Measurements from ENCODE around the gene NSUN6.
"Not testable (repeated sequence)": the region's sequence is repeated elsewhere in the genome, so short reads cannot be mapped to it uniquely, and the experiment has no call there.

Gene NSUN6

DNA sequence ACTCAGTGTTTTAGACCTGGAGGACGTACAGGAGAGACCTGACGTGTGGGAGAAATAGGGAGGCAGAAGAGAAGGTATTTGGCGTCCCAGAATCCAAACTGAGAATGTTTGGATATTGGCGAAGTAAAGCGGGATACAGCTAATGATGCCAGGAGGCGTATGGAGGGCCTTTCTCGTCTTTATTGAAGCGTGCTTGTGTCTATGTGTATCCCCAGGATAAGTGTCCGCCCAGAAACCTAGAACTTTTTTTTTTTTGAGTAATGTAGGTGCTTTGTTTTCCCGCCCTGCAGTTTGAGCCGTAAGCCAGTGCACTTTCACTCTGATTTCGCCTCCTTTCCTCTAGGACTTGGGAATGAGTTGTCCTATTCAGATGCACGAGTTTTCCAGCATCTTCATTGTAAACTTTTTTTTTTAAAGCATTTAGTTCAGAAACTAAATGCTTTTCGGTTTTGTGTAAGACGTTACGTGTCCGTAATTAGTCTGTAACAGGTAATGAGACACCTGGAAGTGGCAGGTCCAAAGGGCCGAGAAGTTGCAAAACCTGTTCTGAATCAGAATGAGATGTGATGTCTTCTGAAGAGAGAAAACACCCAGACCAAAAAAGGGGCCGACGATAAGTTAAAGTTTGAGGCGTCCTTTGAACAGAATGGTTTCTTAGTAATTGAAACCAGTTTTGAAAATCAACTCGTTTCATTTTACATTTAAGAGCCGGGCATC, 8.6 kb upstream of the NSUN6 start:
- peak; percentile 61 for DNase-seq (ENCODE audit: low spot score)

DNA sequence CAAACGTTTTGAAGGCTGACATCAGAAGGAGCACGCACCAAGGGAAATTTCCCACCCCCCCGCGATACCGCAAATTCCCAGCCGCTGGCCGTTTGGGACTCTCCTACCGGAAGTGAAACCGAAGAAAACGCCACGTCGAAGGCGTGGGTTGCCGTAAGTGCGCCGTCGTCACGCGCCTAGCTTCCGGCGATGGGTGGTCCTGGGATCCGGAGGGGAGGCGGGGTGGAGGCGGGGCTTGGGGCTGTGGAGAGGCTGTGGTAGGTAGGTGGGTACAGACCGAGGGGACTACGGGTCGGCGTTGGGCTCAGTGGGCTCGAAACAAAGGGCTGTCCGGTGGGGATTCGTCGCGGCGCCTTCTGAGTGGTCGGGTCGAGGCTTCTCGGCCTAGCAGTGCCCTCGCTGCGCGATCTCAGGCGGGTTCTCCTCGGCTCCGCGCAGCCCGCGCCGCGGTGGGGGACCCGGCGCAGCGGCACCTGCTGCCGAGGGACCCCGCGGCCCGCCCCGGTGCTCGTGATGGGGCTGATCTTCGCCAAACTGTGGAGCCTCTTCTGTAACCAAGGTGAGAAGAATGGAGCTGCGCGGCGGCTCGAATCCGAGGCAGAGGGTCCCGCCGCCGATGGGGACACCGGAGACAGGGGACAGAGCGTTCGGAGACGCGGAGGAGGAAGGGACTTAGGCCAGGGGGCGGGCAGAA, 7.9 kb upstream of the NSUN6 start, which contains the start of gene ARL5B:
ARL5B (plus strand) TSS at position 307 of the 694 bp plus-strand sequence; CDS start at position 514, 207 bp downstream.
- peak; percentile 91 for DNase-seq (ENCODE audit: low spot score)

DNA sequence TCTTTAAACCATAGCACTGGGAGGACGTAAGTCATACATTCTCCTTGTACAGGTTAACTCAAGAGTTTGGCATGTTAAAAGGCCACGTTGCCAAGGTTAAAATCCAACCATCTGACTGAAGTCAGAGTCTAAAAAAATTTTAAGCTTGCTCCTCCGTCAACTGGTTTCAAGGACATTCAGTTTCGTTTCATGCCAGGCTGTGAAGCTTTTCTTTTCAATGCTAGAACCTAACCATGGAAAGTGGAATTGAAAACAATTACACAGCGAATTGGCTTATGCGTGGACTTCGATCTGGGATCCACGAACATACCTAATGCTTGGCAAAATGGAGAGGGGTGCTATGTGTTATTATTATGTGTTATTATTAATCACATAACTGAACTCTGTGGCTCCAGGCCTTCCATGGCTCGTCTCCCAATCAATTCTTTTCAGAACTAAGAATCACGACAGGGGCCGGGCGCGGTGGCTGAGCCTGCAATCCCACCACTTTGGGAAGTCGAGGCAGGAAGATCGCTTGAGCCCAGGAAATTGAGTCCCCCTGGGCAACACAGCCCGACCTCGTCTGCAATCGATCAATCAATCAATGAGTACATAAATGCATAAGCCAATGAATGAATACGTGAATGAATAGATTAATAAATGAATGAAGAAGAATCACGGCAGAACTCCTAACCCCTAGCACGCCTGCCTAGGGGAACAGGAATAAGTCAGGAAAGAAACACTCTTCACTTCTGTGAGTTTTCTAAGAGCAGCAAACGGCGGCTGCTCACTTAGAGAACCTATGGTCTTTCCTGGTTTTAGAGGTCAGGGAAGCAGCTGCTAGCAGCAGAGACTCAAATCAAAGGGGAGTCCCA, 7.1 kb upstream of the NSUN6 start:
- no peak for DNase-seq (ENCODE audit: low spot score)

DNA sequence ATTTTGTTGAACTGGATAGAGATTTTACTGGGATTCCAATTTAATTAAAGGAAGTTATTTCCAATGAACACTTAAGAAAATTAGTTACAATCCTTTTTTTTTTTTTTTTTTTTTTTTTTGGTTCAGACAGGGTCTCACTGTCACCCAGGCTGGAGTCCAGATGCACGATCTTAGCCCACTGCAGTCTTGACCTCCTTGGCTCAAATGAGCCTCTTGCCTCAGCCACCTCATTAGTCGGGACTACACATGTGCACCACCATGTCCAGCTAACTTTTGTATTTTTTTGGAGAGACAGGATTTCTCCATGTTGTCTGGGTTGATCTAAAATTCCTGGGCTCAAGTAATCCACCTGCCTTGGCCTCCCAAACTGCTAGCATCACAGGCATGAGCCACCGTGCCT, 5.3 kb upstream of the NSUN6 start:
- no peak for DNase-seq (ENCODE audit: low spot score)

DNA sequence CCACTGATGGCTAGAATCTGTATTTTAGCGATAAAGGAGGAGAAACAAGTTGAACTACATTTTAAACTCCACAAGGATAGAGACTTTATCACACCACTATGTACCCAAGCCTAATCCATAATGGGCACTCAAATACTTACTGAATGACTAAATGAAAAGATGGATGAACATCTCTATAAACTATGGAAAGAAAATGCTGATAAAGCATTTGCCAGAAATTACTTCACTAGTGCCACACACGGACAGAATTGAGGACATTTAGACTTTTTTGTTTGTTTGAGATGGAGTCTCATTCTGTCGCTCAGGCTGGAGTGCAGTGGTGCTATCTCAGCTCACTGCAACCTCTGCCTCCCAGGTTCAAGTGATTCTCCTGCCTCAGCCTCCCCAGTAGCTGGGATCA, 1.7 kb upstream of the NSUN6 start:
- no peak for DNase-seq (ENCODE audit: low spot score)

DNA sequence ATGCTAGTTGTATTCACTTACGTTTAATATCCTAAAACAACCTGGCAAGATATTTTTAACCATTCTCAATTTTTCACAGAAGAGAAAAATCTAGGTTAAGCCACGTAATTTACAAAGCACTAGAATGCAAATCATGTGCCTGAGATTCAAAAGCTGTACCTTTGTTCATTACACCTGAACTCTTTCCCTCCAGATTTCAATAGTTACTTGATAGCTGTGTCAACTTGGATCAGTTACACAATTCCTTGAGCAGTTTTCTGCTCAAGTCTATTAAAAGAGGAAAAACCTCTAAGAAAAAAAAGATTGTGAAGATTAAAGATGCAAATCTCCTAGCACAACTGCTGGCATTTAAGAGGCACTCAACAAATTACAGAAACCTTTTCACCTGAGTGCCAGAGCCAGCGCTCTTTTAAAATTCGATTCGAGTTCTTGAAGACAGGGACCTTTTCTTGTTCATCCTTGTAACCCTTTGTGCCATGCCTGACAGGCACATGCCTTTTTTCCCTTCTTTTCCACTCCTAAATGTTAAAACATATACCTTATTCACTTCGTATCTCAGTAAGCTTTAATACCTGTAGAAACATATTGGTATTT, 886 bp downstream of the NSUN6 start:
- DNase-seq (ENCODE audit: low spot score) = no peak

DNA sequence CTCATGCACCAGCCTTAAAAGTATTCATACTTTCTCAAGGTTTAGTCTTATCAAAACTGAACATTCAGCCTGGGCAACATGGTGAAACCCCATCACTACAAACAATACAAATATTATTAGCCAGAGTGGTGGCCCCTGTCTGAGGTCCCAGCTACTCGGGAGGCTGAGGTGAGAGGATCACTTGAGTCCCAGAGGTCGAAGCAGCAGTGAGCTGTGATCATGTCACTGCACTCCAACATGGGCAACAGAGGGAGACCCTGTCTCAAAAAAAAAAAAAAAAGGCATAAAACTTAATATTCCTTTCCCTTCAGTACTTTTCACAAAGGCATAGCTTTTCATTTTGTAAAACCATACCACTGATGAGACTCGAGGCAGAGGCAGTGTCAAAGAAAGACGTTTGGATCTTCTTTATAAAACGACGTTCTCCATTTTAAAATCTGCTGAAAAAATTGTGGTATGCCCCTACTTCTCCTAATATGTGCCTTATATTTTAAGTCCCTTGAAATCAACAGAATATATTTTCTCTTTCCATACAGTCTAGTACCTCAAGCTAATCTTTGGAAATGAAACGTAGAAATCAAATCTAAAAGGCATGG, 1.9 kb downstream of the NSUN6 start:
- no peak for DNase-seq (ENCODE audit: low spot score)

DNA sequence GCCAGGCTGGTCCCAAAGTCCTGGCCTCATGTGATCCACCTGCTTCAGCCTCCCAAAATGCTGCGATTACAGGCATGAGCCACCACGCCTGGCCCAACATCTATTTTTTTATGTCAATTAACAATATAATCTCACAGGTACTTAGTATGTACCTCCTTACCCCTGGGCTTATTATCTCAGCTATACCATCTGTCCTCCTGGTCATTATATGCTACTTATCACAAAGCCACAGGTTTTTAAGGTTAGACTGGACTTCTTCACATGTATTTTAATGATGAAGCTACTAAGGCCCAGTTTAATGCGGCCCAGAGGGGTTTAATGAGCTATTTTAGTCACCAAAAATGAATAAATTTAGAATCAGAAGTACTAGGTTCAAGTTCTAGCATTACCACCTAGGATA, 3.4 kb downstream of the NSUN6 start:
- no peak for DNase-seq (ENCODE audit: low spot score)

DNA sequence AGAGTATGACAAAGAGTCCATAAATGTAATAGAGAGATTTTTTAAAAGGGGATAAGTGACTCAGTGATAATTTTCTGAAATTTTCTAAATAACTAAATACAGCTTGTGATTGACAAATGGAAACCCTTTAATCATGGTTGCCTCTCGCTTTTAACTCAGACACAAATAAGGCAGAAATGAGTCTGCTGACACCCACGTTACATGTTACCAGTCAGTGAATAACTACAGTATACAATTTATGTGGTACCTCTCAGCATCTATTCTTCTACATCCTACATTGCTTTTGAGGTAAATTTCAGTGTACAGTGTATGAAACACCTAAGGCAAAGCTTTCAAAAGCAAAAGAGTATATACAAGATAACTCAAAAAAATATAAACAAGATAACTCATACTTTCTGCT, 4.2 kb downstream of the NSUN6 start:
- DNase-seq (ENCODE audit: low spot score) = no peak

DNA sequence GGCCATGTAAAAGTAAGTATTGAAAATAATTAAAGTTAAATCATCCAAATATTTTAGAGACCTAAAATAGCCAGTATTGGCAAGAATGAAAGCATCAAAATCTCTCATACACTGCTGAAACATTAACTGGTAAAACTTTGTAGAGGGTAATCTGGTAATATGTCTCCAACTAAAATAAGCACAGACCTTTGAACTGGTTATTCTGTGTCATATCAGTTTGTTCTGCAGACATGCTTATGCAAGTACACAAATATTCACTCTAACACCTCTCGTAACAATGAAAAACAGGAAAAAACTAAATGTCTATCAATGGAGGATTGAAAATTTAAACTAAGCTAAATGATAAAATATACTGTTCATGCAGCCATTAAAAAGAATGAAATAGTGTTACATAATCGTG, 11.7 kb downstream of the NSUN6 start:
- not testable (repeated sequence) for DNase-seq (ENCODE audit: low spot score)

DNA sequence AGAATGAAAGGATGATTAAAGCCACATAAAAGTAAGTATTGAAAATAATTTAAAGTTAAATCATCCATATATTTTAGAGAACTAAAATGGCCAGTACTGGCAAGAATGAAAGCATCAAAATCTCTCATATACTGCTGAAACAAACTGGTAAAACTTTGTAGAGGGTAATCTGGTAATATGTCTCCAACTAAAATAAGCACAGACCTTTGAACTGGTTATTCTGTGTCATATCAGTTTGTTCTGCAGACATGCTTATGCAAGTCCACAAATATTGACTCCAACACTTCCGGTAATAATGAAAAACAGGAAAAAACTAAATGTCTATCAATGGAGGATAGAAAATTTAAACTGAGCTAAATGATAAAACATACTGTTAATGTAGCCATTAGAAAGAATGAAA, 14.0 kb downstream of the NSUN6 start:
- DNase-seq (ENCODE audit: low spot score) = not testable (repeated sequence)

DNA sequence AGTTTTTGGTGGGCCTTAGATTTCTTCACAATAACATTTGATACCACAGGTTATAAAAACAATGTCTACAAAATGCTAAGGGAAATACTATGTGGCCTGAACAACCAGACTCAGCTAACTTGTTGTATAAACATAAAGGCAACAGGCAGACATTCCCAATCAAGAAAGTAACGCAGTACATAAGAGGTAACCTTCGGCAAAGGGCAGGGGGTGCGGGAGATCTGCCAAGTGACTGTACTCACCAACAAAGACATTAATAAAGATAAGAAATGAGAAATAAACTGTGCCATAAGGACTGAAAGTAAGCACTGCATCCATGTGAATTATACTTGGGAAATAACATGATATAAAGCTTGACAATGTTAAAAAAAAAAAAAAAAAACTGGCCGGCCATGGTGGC, 15.4 kb downstream of the NSUN6 start:
- DNase-seq (ENCODE audit: low spot score) = no peak

DNA sequence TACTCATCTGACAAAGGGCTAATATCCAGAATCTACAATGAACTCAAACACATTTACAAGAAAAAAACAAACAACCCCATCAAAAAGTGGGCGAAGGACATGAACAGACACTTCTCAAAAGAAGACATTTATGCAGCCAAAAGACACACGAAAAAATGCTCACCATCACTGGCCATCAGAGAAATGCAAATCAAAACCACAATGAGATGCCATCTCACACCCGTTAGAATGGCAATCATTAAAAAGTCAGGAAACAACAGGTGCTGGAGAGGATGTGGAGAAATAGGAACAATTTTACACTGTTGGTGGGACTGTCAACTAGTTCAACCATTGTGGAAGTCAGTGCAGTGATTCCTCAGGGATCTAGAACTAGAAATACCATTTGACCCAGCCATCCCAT, 18.9 kb downstream of the NSUN6 start:
- DNase-seq (ENCODE audit: low spot score) = not testable (repeated sequence)

DNA sequence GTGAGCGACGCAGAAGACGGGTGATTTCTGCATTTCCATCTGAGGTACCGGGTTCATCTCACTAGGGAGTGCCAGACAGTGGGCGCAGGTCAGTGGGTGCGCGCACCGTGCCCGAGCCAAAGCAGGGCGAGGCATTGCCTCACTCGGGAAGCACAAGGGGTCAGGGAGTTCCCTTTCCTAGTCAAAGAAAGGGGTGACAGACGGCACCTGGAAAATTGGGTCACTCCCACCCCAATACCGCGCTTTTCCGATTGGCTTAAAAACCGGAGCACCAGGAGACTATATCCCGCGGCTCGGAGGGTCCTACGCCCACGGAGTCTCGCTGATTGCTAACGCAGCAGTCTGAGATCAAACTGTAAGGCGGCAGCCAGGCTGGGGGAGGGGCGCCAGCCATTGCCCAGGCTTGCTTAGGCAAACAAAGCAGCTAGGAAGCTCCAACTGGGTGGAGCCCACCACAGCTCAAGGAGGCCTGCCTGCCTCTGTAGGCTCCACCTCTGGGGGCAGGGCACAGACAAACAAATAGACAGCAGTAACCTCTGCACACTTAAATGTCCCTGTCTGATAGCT, 23.9 kb downstream of the NSUN6 start:
- DNase-seq (ENCODE audit: low spot score) = peak; percentile 54

DNA sequence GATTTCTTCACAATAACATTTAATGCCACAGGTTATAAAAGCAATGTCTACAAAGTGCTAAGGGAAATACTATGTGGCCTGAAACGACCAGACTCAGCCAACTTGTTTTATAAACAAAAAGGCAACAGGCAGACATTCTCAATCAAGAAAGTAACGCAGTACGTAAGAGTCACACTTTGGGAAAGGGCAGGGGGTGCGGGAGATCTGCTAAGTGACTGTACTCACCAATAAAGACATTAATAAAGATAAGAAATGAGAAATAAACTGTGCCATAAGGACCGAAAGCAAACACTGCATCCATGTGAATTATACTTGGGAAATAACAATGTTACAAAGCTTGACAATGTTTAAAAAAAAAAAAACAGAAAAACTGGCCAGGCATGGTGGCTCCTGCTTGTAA, 25.5 kb downstream of the NSUN6 start:
- no peak for DNase-seq (ENCODE audit: low spot score)

DNA sequence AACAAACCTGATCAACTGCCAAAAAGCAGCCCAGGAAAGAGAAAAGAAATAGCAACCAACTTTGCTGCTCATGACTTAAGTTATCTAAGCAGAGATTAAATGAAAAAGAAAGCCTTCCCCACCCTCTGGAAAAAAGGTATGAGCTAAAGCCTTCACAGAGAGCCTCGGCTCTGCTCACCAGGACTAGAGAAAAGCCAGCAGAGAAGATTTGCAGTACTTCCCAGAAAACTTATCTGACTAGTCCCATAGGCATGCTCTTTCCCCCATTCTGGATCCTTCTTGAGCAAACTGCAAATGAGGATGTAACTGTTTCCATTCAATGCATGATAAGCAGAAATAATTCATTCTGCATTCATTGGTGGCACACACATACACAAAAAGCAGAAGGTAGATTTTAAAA, 27.7 kb downstream of the NSUN6 start:
- DNase-seq (ENCODE audit: low spot score) = not testable (repeated sequence)

DNA sequence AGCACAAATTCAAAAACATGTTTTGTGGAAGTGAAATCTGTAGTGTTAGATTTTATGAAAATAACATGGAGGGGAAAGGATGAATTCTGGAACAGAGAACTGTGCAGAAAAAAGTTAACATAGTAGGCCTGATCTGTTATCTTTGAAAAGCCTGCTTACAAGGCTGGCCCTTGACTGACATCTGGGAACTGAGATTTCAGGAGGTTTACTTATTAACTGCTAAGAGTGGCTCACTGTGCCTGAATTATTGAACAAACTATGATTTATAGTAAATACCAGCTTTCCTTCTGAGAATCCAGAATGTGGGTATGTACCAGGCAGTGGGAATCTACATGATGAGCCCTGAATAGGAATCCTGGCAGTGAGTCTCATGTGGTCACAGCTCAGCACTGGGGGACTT, 30.5 kb downstream of the NSUN6 start:
- no peak for DNase-seq (ENCODE audit: low spot score)

DNA sequence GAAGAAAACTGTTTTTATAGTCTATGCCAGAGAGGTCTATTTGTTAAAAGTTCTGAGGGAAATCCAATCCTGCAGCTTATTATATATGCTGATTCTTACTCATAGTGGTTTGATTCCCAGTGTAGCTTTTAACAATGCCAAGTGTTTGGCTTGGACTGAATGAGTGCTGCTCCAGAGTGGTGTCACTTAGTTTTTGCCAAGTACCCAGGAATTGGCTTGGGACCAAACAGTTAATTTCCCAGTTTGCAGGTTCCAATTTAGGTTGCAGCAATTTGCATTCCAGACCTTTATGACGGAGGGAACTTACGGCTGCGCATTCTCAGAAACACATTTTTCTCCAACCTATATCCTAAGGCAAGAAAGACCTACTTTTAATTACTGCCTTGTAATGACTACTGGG, 32.4 kb downstream of the NSUN6 start:
- no peak for DNase-seq (ENCODE audit: low spot score)

DNA sequence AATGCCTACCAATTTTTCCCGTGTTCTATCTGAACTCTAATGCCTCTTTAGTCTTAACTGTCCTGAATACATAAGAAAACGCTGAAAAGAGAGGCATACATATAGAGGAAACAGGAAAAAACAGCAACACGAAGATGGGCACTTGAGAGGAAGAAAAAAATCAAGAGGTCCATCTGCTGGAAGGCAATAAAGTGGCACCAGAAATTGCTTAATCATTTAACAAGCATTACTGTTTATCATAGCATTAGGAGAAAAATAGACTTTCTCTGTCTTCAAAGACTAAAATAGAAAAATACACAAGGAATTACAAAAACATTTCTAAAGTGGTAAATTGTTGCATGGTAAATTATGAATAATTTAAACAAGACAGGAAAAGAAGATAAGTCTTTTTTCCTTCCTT, 35.0 kb downstream of the NSUN6 start:
- DNase-seq (ENCODE audit: low spot score) = peak; percentile 21

DNA sequence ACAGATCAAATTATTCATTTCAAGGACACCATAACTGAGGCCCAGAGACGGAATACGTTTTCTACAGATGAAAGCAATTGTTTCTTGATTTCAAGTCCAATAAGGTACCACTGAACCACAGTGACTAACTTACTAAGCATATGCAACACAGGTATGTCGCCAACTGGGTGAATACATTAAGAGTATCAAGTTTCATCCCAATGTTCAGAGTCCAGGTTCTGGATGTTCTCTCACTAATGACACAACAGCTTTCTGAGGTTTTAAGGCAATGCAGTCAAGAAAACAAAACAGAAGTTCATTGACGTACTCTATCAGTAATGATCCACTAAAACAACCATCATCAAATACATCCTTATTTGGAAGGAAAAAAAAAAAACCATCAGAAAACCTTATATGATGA, 35.8 kb downstream of the NSUN6 start:
- peak; percentile 21 for DNase-seq (ENCODE audit: low spot score)

DNA sequence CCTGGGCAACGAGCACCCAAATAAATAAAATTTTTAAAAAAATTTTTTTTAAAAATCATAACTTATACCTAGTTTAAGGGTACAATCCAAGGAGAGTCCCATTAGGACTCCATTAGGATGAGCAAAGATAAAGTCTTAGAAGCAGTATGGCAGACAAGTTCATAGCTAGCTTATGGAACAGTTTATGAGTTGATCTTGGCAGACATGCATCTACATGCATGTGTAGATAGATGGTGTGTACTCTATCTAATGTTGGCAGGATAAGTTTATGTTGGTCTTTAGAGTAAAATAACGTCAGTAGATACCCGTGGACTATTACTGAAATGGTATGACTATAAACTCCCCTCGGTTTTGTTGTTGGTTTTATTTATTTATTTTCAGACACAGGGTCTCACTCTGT, 40.2 kb downstream of the NSUN6 start:
- DNase-seq (ENCODE audit: low spot score) = no peak

DNA sequence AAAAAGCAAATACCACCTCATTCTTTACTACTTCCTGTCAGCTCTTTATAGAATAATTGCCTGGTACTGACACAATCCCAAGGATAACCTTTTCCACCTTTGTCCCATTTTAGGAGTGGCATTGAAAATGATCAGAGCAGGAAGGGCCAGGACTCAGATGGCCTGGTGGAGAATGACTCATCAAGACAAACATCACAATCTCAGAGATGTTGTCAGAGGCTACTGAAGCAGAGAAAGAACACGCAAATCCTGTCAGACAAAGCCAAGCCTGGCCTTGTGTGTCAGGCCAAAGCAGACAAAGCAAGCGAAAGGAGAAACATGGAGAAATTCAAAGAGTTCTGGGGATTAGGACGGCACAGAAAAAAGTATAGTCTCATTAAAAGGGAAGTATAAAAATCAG, 40.9 kb downstream of the NSUN6 start:
- DNase-seq (ENCODE audit: low spot score) = peak; percentile 91
